SK-N-SH treated with all-trans-retinoic acid at 6 μM for 48 hours (cell line): ENCODE data around the gene C20orf173.
A peak's percentile ranks its signal among the peaks of the same experiment; 100 is the strongest.

Source experiments
- ATAC-seq: fragments of 200-7000 bp; cut with Tn5 transposase; 3 replicates; pipeline ENCODE4 v1.9.1; 2020; ENCODE audit warnings: mild to moderate bottlenecking, moderate library complexity
- ARNTL ChIP-seq: fragments of 450-650 bp; formaldehyde crosslinking; IDR thresholded peaks from 2 replicates; pipeline ENCODE4 v1.5.0; 2020; ENCODE audit warnings: low read depth, mild to moderate bottlenecking, moderate library complexity, borderline replicate concordance
- BACH2 ChIP-seq: fragments of 250-450 bp; sonication (Bioruptor Pico); IDR thresholded peaks from 2 replicates; pipeline ENCODE4 v1.9.0; 2021; ENCODE audit warnings: mild to moderate bottlenecking, borderline replicate concordance
- CSDC2 ChIP-seq: fragments of 250-450 bp; sonication (Bioruptor Pico); IDR thresholded peaks from 2 replicates; pipeline ENCODE4 v1.5.0; 2020; ENCODE audit warnings: mild to moderate bottlenecking, moderate library complexity
- ESRRG ChIP-seq: fragments of 250-450 bp; sonication (Bioruptor Pico); IDR thresholded peaks from 2 replicates; pipeline ENCODE4 v1.6.1; 2021; ENCODE audit warnings: mild to moderate bottlenecking
- GLIS3 ChIP-seq: fragments of 250-450 bp; sonication (Bioruptor Pico); IDR thresholded peaks from 2 replicates; pipeline ENCODE4 v1.5.0; 2020; ENCODE audit warnings: mild to moderate bottlenecking, moderate library complexity
- ISL1 ChIP-seq: fragments of 250-450 bp; sonication (Bioruptor Pico); IDR thresholded peaks from 2 replicates; pipeline ENCODE4 v2.1.2; 2022; ENCODE audit warnings: mild to moderate bottlenecking, moderate library complexity
- OSR1 ChIP-seq: fragments of 250-450 bp; sonication (Bioruptor Pico); IDR thresholded peaks from 2 replicates; pipeline ENCODE4 v1.8.0; 2022; ENCODE audit warnings: moderate library complexity, mild to moderate bottlenecking, inconsistent platforms
- PPARA ChIP-seq: fragments of 250-450 bp; sonication (Bioruptor Pico); IDR thresholded peaks from 2 replicates; pipeline ENCODE4 v1.5.0; 2020; ENCODE audit warnings: mild to moderate bottlenecking, borderline replicate concordance
- RARB ChIP-seq: fragments of 250-450 bp; sonication (Bioruptor Pico); IDR thresholded peaks from 2 replicates; pipeline ENCODE4 v1.8.0; 2021; ENCODE audit warnings: mild to moderate bottlenecking, moderate library complexity
- SNAI2 ChIP-seq: fragments of 250-450 bp; sonication (Bioruptor Pico); IDR thresholded peaks from 2 replicates; pipeline ENCODE4 v1.5.0; 2020; ENCODE audit warnings: mild to moderate bottlenecking, moderate library complexity
- TOX ChIP-seq: fragments of 250-450 bp; sonication (Bioruptor Pico); IDR thresholded peaks from 2 replicates; pipeline ENCODE4 v1.8.0; 2021; ENCODE audit warnings: mild to moderate bottlenecking, moderate library complexity, borderline replicate concordance
- ZC3H10 ChIP-seq: fragments of 250-450 bp; sonication (Bioruptor Pico); IDR thresholded peaks from 2 replicates; pipeline ENCODE4 v1.5.1; 2021; ENCODE audit warnings: mild to moderate bottlenecking, moderate library complexity
- ZFP3 ChIP-seq: fragments of 250-450 bp; sonication (Bioruptor Pico); IDR thresholded peaks from 2 replicates; pipeline ENCODE4 v1.5.0; 2020; ENCODE audit warnings: mild to moderate bottlenecking, moderate library complexity
- ZFP30 ChIP-seq: fragments of 450-650 bp; formaldehyde crosslinking; IDR thresholded peaks from 2 replicates; pipeline ENCODE4 v1.5.0; 2022; ENCODE audit warnings: mild to moderate bottlenecking, moderate library complexity
- ZNF8 ChIP-seq: fragments of 450-650 bp; formaldehyde crosslinking; IDR thresholded peaks from 2 replicates; pipeline ENCODE4 v1.5.0; 2020; ENCODE audit warnings: mild to moderate bottlenecking, moderate library complexity
- TF ChIP-seq, protein P1 (sequence below): fragments of 250-450 bp; sonication (Bioruptor Pico); IDR thresholded peaks from 2 replicates; pipeline ENCODE4 v1.8.0; 2020; ENCODE audit warnings: mild to moderate bottlenecking, moderate library complexity, borderline replicate concordance
- TF ChIP-seq, protein P2 (sequence below): fragments of 250-450 bp; sonication (Bioruptor Pico); IDR thresholded peaks from 2 replicates; pipeline ENCODE4 v1.5.1; 2021; ENCODE audit warnings: mild to moderate bottlenecking, moderate library complexity
- TF ChIP-seq, protein P3 (sequence below): fragments of 250-450 bp; sonication (Bioruptor Pico); IDR thresholded peaks from 2 replicates; pipeline ENCODE4 v1.5.0; 2020; ENCODE audit warnings: mild to moderate bottlenecking, moderate library complexity
- TF ChIP-seq, protein P4 (sequence below): fragments of 250-450 bp; sonication (Bioruptor Pico); IDR thresholded peaks from 2 replicates; pipeline ENCODE4 v1.5.1; 2020; ENCODE audit warnings: low read depth, mild to moderate bottlenecking, moderate library complexity

The C20orf173 gene

DNA sequence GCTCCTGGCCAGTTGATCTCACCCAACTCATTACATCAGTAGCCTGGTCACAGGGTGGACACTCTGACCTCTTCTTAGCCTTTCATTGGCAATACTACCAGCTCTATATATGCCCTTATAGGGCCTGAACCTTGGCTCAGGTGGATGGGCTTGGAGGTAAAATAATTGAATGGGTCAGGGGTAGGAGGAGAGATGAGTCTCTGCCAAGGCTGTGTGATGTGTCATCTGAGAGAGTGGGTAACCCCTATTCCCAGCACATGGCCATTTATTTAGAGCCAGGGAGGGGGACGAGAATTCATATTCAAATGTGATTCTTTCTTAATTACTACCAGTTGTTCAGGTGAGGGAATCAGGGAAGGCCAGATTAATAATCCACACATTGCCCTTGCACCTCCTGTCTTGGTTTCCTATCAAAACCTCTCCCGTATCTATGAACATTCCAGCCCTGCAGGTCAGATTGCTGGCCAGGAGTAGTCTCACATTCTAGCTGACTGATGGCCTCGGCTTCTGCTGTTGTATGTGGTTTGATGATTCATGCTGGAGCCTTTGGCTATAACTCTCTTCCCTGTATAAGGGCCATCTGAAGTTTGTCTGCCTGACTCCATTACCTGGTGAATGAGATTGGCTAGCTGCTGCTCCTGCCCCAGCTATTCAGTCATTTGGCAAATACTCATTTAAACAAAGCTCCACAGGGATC lies 13.4 kb downstream of the C20orf173 start:
- ATAC-seq = peak; percentile 95
- TF ChIP-seq GLIS3 (no peak), BACH2 (CRISPR knock-in tag) (no peak), ZNF8 (CRISPR knock-in tag) (no peak), TOX (CRISPR knock-in tag) (no peak; the same call in 1 of the 2 replicates), ZC3H10 (CRISPR knock-in tag) (no peak), ARNTL (CRISPR knock-in tag) (no peak), CSDC2 (CRISPR knock-in tag) (no peak), ZFP3 (CRISPR knock-in tag) (no peak), PPARA (no peak), SNAI2 (CRISPR knock-in tag) (no peak)
- TF ChIP-seq, protein P1, sequence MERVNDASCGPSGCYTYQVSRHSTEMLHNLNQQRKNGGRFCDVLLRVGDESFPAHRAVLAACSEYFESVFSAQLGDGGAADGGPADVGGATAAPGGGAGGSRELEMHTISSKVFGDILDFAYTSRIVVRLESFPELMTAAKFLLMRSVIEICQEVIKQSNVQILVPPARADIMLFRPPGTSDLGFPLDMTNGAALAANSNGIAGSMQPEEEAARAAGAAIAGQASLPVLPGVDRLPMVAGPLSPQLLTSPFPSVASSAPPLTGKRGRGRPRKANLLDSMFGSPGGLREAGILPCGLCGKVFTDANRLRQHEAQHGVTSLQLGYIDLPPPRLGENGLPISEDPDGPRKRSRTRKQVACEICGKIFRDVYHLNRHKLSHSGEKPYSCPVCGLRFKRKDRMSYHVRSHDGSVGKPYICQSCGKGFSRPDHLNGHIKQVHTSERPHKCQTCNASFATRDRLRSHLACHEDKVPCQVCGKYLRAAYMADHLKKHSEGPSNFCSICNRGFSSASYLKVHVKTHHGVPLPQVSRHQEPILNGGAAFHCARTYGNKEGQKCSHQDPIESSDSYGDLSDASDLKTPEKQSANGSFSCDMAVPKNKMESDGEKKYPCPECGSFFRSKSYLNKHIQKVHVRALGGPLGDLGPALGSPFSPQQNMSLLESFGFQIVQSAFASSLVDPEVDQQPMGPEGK = no peak
- TF ChIP-seq, protein P2, sequence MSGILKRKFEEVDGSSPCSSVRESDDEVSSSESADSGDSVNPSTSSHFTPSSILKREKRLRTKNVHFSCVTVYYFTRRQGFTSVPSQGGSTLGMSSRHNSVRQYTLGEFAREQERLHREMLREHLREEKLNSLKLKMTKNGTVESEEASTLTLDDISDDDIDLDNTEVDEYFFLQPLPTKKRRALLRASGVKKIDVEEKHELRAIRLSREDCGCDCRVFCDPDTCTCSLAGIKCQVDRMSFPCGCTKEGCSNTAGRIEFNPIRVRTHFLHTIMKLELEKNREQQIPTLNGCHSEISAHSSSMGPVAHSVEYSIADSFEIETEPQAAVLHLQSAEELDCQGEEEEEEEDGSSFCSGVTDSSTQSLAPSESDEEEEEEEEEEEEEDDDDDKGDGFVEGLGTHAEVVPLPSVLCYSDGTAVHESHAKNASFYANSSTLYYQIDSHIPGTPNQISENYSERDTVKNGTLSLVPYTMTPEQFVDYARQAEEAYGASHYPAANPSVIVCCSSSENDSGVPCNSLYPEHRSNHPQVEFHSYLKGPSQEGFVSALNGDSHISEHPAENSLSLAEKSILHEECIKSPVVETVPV = no peak
- TF ChIP-seq, protein P3, sequence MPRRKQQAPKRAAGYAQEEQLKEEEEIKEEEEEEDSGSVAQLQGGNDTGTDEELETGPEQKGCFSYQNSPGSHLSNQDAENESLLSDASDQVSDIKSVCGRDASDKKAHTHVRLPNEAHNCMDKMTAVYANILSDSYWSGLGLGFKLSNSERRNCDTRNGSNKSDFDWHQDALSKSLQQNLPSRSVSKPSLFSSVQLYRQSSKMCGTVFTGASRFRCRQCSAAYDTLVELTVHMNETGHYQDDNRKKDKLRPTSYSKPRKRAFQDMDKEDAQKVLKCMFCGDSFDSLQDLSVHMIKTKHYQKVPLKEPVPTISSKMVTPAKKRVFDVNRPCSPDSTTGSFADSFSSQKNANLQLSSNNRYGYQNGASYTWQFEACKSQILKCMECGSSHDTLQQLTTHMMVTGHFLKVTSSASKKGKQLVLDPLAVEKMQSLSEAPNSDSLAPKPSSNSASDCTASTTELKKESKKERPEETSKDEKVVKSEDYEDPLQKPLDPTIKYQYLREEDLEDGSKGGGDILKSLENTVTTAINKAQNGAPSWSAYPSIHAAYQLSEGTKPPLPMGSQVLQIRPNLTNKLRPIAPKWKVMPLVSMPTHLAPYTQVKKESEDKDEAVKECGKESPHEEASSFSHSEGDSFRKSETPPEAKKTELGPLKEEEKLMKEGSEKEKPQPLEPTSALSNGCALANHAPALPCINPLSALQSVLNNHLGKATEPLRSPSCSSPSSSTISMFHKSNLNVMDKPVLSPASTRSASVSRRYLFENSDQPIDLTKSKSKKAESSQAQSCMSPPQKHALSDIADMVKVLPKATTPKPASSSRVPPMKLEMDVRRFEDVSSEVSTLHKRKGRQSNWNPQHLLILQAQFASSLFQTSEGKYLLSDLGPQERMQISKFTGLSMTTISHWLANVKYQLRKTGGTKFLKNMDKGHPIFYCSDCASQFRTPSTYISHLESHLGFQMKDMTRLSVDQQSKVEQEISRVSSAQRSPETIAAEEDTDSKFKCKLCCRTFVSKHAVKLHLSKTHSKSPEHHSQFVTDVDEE (CRISPR knock-in tag) = no peak
- TF ChIP-seq, all 23 proteins: peak for 0

DNA sequence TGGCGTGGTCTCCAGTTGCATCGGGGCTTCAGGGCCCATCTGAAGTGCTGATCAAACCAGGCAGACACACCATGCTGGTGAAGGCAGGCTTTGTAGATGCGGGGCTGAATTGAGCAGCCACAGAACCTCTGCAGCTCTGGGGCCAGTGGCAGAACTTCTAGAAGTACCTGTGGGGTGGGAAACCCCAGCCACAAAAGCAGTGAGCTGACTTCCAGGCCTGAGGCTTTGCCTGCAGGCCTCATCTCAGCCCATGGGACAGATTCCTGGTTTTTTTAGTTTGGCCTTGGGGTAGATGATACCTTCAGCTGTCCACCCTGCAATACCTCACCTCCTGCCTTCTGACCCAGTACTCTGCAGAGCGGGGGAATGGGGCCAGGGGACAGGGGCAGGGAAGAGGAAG lies 14.1 kb downstream of the C20orf173 start:
- no peak for ATAC-seq
- TF ChIP-seq ESRRG (CRISPR knock-in tag) = no peak
- no peak for TF ChIP-seq ISL1 (CRISPR knock-in tag)
- no peak for TF ChIP-seq ZFP3 (CRISPR knock-in tag)
- TF ChIP-seq ARNTL (CRISPR knock-in tag) = no peak
- TF ChIP-seq BACH2 (CRISPR knock-in tag) = no peak
- no peak for TF ChIP-seq RARB (CRISPR knock-in tag)
- TF ChIP-seq TOX (CRISPR knock-in tag) = no peak
- TF ChIP-seq, protein P4, sequence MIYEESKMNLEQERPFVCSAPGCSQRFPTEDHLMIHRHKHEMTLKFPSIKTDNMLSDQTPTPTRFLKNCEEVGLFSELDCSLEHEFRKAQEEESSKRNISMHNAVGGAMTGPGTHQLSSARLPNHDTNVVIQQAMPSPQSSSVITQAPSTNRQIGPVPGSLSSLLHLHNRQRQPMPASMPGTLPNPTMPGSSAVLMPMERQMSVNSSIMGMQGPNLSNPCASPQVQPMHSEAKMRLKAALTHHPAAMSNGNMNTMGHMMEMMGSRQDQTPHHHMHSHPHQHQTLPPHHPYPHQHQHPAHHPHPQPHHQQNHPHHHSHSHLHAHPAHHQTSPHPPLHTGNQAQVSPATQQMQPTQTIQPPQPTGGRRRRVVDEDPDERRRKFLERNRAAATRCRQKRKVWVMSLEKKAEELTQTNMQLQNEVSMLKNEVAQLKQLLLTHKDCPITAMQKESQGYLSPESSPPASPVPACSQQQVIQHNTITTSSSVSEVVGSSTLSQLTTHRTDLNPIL = no peak
- TF ChIP-seq, protein P3 (CRISPR knock-in tag) = no peak
- TF ChIP-seq GLIS3 = no peak
- no peak for TF ChIP-seq CSDC2 (CRISPR knock-in tag)
- TF ChIP-seq ZC3H10 (CRISPR knock-in tag) = no peak
- TF ChIP-seq, protein P2 = no peak
- TF ChIP-seq ZFP30 (CRISPR knock-in tag) = no peak
- TF ChIP-seq OSR1 = no peak
- TF ChIP-seq PPARA = no peak
- TF ChIP-seq, all 23 proteins: peak for 0
